Measurements from ENCODE around the gene GTF3C1.

GTF3C1 gene

GRCh38 chr16:27556471-27556870 is 6.8 kb upstream of the GTF3C1 start:
- no peak for TF ChIP-seq JUND (IDR thresholded peaks at IDR 0.05; ENCODE audit: low read depth)
- in situ Hi-C loops (cut with HindIII; ENCODE audit: low pct_unique_long_range_greater_than_20kb, low sequenced_read_pairs), result no loop called here
- peak in 1 of 2 experiments; percentile 15 for DNase-seq (ENCODE audit: low read depth in 1 of 2, low spot score in 1 of 2)

DNA sequence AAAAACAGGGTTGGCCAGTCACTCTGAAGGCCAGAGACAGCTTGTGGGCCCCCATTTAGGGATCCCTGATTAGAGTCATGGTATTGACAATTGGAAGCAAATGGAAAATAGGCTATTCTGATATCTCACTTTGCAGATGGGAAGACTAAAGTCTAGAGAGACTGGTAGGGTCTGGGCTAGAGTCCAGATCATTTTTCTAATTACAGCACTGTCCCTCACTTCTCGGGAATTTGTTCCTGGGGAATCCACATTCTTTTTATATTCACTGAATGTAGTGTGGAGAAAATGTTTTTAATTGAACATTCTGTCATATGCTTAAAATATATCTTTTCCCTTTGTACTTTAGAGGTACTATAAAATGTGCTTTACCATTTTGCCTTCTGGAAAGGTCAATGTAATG is 1.3 kb upstream of the GTF3C1 start:
- in situ Hi-C loops (cut with HindIII; ENCODE audit: low pct_unique_long_range_greater_than_20kb, low sequenced_read_pairs), result no loop called here
- no peak for TF ChIP-seq JUND (IDR thresholded peaks at IDR 0.05; ENCODE audit: low read depth)
- no peak for DNase-seq (ENCODE audit: low read depth in 1 of 2, low spot score in 1 of 2)

GRCh38 chr16:27550582-27550920 is 838 bp upstream of the GTF3C1 start:
- DNase-seq (ENCODE audit: low read depth in 1 of 2, low spot score in 1 of 2), result peak in 1 of 2 experiments; percentile 7
- no peak for TF ChIP-seq JUND (IDR thresholded peaks at IDR 0.05; ENCODE audit: low read depth)
- in situ Hi-C loops (cut with HindIII; ENCODE audit: low pct_unique_long_range_greater_than_20kb, low sequenced_read_pairs), result no loop called here

GRCh38 chr16:27549464-27549745 is 308 bp downstream of the GTF3C1 start:
- no peak for TF ChIP-seq JUND (IDR thresholded peaks at IDR 0.05; ENCODE audit: low read depth)
- DNase-seq (ENCODE audit: low read depth in 1 of 2, low spot score in 1 of 2), result no peak
- in situ Hi-C loops (cut with HindIII; ENCODE audit: low pct_unique_long_range_greater_than_20kb, low sequenced_read_pairs), result no loop called here

GRCh38 chr16:27547851-27548250 is 1.9 kb downstream of the GTF3C1 start:
- no peak for DNase-seq (ENCODE audit: low read depth in 1 of 2, low spot score in 1 of 2)
- TF ChIP-seq JUND (IDR thresholded peaks at IDR 0.05; ENCODE audit: low read depth), result no peak
- in situ Hi-C loops (cut with HindIII; ENCODE audit: low pct_unique_long_range_greater_than_20kb, low sequenced_read_pairs), result no loop called here

GRCh38 chr16:27547134-27547533 is 2.6 kb downstream of the GTF3C1 start:
- in situ Hi-C loops (cut with HindIII; ENCODE audit: low pct_unique_long_range_greater_than_20kb, low sequenced_read_pairs), result no loop called here
- DNase-seq (ENCODE audit: low read depth in 1 of 2, low spot score in 1 of 2), result no peak
- TF ChIP-seq JUND (IDR thresholded peaks at IDR 0.05; ENCODE audit: low read depth), result no peak

DNA sequence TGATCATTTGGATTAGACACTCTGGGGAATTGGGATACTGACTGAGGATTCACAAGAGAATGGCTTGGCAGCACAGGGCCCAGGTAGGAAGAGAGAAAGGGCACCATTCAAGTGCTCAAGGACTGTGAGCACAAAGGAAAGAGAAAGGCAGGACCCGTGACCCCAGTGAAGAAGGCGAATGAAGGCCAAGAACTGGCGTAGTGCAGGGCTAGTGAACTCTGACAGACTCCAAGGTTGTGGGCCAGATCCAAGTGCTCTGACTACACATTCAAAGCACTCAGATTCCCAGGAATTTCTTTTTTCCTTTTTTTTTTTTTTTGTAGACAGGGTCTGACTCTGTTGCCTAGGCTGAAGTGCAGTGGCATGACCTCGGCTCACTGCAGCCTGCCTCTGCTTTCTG is 5.0 kb downstream of the GTF3C1 start:
- DNase-seq (ENCODE audit: low read depth in 1 of 2, low spot score in 1 of 2), result no peak
- in situ Hi-C loops (cut with HindIII; ENCODE audit: low pct_unique_long_range_greater_than_20kb, low sequenced_read_pairs), result no loop called here
- TF ChIP-seq JUND (IDR thresholded peaks at IDR 0.05; ENCODE audit: low read depth), result no peak

GRCh38 chr16:27543801-27544200 is 5.9 kb downstream of the GTF3C1 start:
- no peak for TF ChIP-seq JUND (IDR thresholded peaks at IDR 0.05; ENCODE audit: low read depth)
- in situ Hi-C loops (cut with HindIII; ENCODE audit: low pct_unique_long_range_greater_than_20kb, low sequenced_read_pairs), result no loop called here
- DNase-seq (ENCODE audit: low read depth in 1 of 2, low spot score in 1 of 2), result no peak

- in situ Hi-C loops (cut with HindIII; ENCODE audit: low pct_unique_long_range_greater_than_20kb, low sequenced_read_pairs), result no loop called here
- no peak for DNase-seq (ENCODE audit: low read depth in 1 of 2, low spot score in 1 of 2)
- TF ChIP-seq JUND (IDR thresholded peaks at IDR 0.05; ENCODE audit: low read depth), result no peak
These were observed 10.1 kb downstream of the GTF3C1 start for GRCh38 chr16:27539636-27540035.

GRCh38 chr16:27539120-27539519 is 10.6 kb downstream of the GTF3C1 start:
- no peak for TF ChIP-seq JUND (IDR thresholded peaks at IDR 0.05; ENCODE audit: low read depth)
- DNase-seq (ENCODE audit: low read depth in 1 of 2, low spot score in 1 of 2), result no peak
- in situ Hi-C loops (cut with HindIII; ENCODE audit: low pct_unique_long_range_greater_than_20kb, low sequenced_read_pairs), result no loop called here

GRCh38 chr16:27538528-27538927 is 11.2 kb downstream of the GTF3C1 start:
- in situ Hi-C loops (cut with HindIII; ENCODE audit: low pct_unique_long_range_greater_than_20kb, low sequenced_read_pairs), result no loop called here
- no peak for TF ChIP-seq JUND (IDR thresholded peaks at IDR 0.05; ENCODE audit: low read depth)
- no peak for DNase-seq (ENCODE audit: low read depth in 1 of 2, low spot score in 1 of 2)

DNA sequence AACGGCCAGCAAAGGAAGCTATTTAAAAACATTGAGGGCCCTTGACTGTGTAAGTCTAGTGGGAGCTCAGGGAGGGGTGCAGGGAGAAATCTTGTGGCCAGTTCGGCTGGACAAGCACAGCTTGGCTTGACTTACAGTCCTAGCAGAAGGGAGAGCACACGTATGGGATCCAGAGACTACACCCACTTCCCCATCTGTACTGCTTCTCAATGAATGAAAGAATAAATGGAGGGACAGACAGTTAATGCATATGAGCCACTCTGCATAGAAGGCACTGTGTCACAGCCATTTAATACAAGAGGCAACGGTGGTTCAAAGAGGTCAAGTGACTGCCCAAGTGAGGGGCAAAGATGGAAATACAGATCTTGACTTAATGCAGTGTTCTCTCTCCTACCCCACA is 15.5 kb downstream of the GTF3C1 start:
- no peak for DNase-seq (ENCODE audit: low read depth in 1 of 2, low spot score in 1 of 2)
- no peak for TF ChIP-seq JUND (IDR thresholded peaks at IDR 0.05; ENCODE audit: low read depth)
- in situ Hi-C loops (cut with HindIII; ENCODE audit: low pct_unique_long_range_greater_than_20kb, low sequenced_read_pairs), result no loop called here

- no peak for DNase-seq (ENCODE audit: low read depth in 1 of 2, low spot score in 1 of 2)
- no peak for TF ChIP-seq JUND (IDR thresholded peaks at IDR 0.05; ENCODE audit: low read depth)
- in situ Hi-C loops (cut with HindIII; ENCODE audit: low pct_unique_long_range_greater_than_20kb, low sequenced_read_pairs), result no loop called here
These were observed 17.6 kb downstream of the GTF3C1 start for GRCh38 chr16:27531826-27532800.

DNA sequence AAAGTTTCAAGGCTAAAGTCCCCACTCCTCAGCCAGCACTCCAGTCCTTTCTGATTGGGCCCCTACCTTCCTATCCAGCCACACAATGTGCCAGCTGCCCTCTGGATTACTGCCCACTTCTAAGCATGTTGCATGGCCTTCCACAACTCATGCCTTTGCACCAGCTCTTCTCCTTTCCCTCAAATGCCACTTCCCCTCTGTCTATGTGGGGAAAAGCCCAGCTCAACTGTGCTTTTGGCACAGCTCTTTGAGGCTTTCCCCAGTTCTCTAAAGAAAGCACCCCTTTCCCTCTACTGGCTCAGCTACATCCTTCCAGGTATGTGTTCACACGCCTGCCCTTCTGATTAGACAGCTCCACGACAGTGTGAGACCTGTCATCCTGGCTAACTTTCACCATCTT is 18.5 kb downstream of the GTF3C1 start:
- no peak for TF ChIP-seq JUND (IDR thresholded peaks at IDR 0.05; ENCODE audit: low read depth)
- in situ Hi-C loops (cut with HindIII; ENCODE audit: low pct_unique_long_range_greater_than_20kb, low sequenced_read_pairs), result no loop called here
- DNase-seq (ENCODE audit: low read depth in 1 of 2, low spot score in 1 of 2), result no peak

Data from T47D (cell line).